Suppressor macrophage treated with lipopolysaccharide for 4 hours (primary cell): ENCODE measurements around the gene SUCNR1.
A peak's percentile ranks its signal among the peaks of the same experiment; 100 is the strongest.
"Not testable (repeated sequence)": the region's sequence is repeated elsewhere in the genome, so short reads cannot be mapped to it uniquely, and the experiment has no call there.

ENCODE experiments used
- DNase-seq: peaks from one replicate; pipeline ENCODE4 v3.0.0-alpha.2; 2020

The SUCNR1 gene

GRCh38 chr3:151873398-151873797 lies at the start of gene SUCNR1:
TSS of gene SUCNR1 (plus strand) at chr3:151873643. CDS start at chr3:151879893, 6,250 bp downstream.
- DNase-seq = peak; percentile 90

- DNase-seq = peak; percentile 6
Measured at GRCh38 chr3:151827816-151828215, 45.6 kb upstream of the SUCNR1 start.

GRCh38 chr3:151835751-151836525 lies 37.5 kb upstream of the SUCNR1 start:
- no peak for DNase-seq

- peak; percentile 41 for DNase-seq
Measured at GRCh38 chr3:151837057-151837456, 36.4 kb upstream of the SUCNR1 start.

GRCh38 chr3:151838574-151839312 lies 34.7 kb upstream of the SUCNR1 start:
- peak; percentile 86 for DNase-seq

GRCh38 chr3:151839313-151839631 lies 34.2 kb upstream of the SUCNR1 start:
- DNase-seq = no peak

- no peak for DNase-seq
Measured at GRCh38 chr3:151841801-151842200, 31.6 kb upstream of the SUCNR1 start.

GRCh38 chr3:151843275-151843674 lies 30.2 kb upstream of the SUCNR1 start:
- DNase-seq = no peak

GRCh38 chr3:151845306-151845905 lies 28.0 kb upstream of the SUCNR1 start:
- no peak for DNase-seq

GRCh38 chr3:151850065-151850464 lies 23.4 kb upstream of the SUCNR1 start:
- DNase-seq = not testable (repeated sequence)

GRCh38 chr3:151852074-151852811 lies 21.2 kb upstream of the SUCNR1 start:
- DNase-seq = no peak

- no peak for DNase-seq
Measured at GRCh38 chr3:151856118-151856517, 17.3 kb upstream of the SUCNR1 start.

GRCh38 chr3:151856641-151857040 lies 16.8 kb upstream of the SUCNR1 start:
- no peak for DNase-seq

- DNase-seq = no peak
Measured at GRCh38 chr3:151859233-151859673, 14.2 kb upstream of the SUCNR1 start.

- no peak for DNase-seq
Measured at GRCh38 chr3:151859905-151860304, 13.5 kb upstream of the SUCNR1 start.

- no peak for DNase-seq
Measured at GRCh38 chr3:151863611-151864010, 9.8 kb upstream of the SUCNR1 start.

- DNase-seq = peak; percentile 20
Measured at GRCh38 chr3:151864423-151865101, 8.9 kb upstream of the SUCNR1 start.

GRCh38 chr3:151866711-151867410 lies 6.6 kb upstream of the SUCNR1 start:
- DNase-seq = no peak

GRCh38 chr3:151867666-151868065 lies 5.8 kb upstream of the SUCNR1 start:
- DNase-seq = no peak

- DNase-seq = no peak
Measured at GRCh38 chr3:151869181-151869580, 4.3 kb upstream of the SUCNR1 start.

GRCh38 chr3:151871639-151872468 lies 1.6 kb upstream of the SUCNR1 start:
- DNase-seq = peak; percentile 96
